Nucleus accumbens (tissue), 56 donors: ENCODE results near the gene AP4B1.
"Not testable (repeated sequence)": the region's sequence is repeated elsewhere in the genome, so short reads cannot be mapped to it uniquely, and the experiment has no call there.

ENCODE experiments used
- DNase-seq, 56 donors: peaks; one replicate each; lab custom pipeline; 2025; lab: John Stamatoyannopoulos, UW

AP4B1 gene

DNA sequence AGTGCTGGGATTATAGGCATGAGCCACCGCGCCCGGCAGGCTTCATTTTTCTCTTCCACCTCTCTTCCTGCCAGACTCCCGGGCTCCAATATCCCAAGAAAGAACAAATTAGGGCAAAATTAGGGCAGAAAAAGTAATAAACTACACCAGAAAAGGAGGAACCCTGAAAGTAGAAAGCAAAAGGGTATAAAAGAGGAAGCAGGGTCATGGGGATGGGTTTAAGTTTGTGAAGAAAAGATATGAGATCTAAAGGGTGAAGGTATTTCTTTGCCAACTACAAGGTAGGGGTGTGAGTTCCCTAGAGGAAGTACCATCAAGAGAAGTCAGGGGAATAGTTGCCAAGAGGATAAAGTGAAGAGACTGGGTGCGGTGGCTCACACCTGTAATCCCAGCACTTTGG lies 43.0 kb downstream of the AP4B1 start:
- DNase-seq, result no peak

- no peak for DNase-seq
Observed at GRCh38 chr1:113860891-113861290, 43.7 kb downstream of the AP4B1 start.

- DNase-seq, result no peak
Observed at GRCh38 chr1:113859478-113860175, 45.0 kb downstream of the AP4B1 start.

DNA sequence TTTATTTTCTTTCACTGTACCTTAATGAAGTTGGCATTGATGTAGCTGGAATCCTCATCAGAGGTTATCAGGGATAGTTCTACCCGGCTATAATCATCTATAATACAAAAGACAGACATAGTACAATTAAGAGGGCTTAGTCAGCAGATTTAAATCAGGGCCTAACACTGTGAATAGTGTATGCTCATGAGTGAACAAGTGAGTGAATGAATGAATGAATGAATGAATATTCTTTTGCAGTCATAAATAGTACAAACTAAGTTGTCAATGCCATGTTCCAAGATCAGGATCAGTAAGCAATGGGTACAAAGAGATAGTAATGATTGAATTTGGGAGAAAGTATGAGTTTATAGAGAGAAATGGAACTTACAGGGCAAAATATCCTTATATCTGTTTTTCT lies 45.6 kb downstream of the AP4B1 start:
- no peak for DNase-seq

DNA sequence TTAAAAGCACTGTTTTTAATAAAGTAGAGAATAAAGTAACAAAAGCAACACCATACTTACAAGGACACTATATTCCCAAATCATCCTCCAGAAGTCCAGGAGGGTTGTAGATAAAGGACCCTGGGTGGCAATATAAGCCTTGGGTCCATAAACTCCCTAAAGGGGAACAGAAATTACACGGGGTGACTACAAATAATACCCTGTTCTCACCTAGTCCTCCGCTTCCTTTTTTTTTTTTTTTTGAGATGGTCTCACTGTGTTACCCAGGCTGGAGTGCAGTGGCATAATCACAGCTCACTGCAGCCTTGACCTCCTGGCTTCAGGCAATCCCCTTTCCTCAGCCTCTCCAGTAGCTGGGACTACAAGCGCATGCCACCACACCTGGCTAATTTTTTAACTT lies 46.2 kb downstream of the AP4B1 start:
- no peak for DNase-seq

DNA sequence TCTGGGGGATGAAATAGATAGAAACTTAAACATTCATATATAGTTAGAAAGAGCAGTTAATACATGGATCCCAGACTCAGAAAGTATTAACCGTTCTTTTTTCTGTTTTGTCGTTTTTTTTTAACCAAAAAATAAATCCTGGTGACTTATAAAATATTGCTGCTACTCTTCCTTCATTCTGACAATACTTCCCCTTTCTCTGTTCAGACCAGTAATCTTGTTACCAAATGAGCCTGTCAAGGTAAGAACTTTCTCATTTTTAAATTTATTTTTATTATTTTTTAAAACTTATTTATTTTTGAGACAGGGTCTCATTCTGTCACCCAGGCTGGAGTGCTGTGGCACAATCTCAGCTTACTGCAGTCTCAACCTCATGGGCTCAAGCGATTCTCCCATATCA lies 46.8 kb downstream of the AP4B1 start:
- no peak for DNase-seq

DNA sequence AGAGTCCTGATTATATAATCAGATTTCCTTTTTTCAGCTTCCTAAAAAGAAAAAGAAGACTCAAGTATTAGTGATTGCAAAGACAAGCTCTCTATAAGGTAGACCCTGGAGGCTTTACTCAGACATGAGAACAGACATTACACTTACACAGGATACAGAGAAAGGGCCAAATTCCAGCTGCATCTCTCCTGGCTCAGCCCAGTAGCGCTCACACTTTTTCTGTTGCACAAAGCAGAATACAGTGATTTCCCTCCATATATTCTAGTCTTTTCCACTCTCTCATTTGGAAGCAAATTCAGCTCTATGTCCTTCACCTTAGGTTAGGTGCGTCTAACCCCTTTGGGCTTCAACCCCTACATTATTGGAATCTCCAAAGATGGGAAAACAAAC lies 48.2 kb downstream of the AP4B1 start:
- no peak for DNase-seq

- DNase-seq, result no peak
Observed at GRCh38 chr1:113855630-113856400, 48.8 kb downstream of the AP4B1 start.

DNA sequence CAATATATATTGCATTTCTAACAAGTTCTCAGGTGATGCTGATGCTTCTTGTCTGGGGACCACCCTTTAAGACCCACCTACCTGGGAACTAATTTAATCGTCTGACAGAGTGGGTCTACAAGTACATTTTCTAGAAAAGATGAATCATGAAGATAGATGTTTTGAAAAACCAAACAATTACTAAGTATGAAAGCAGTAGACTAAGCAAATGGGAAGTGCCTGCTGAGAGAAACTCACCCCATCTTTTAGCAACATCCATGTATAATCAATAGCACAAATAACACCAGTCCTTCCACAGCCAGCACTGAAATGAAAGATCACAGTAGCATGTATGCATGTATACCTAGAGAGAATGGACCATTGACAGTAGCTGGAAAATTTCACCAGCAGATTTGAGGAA lies 50.4 kb downstream of the AP4B1 start:
- DNase-seq, result no peak

DNA sequence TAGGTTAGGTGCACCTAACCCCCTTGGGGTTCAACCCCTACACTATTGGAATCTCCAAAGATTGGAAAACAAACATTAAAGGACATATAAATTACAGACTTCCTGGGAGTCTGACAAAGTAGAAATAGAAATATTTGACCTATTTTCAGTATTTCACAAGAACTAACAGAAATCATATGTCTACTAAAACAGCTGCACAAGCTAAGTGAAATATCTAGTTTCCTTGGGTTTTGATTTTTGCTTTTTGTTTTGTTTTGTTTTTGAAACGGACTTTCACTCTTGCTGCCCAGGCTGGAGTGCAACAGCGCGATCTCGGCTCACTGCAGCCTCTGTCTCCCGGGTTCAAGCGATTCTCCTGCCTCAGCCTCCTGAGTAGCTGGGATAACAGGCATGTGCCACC lies 51.9 kb downstream of the AP4B1 start:
- DNase-seq, result not testable (repeated sequence)

DNA sequence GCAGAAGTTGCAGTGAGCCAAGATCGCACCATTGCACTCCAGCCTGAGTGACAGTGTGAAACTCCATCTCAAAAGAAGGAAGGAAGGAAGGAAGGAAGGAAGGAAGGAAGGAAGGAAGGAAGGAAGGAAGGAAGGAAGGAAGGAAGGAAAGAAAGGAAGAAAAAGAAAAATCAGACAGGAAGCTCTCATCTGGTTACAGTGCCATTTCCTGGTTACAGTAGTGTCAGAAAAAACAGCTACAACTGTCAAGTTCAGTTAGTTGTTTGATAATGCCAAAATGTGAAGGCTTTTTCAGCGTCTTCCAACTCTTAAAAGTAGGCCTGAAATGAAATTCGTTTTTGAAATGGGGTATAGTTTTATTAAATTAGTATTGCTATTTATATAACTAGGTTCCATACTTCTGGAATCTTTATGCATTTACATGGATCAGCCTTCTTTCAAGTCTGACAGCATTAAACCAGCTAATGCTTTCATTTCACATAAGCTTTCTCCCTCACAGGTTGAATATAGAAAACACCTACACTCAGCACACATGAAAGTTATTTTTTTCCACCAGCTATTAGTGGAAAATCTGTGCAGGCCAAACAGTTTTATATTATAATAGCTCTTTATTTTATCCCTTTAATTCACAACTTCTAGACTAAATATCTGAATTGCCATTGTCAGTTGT lies 54.3 kb downstream of the AP4B1 start:
- DNase-seq, result no peak

DNA sequence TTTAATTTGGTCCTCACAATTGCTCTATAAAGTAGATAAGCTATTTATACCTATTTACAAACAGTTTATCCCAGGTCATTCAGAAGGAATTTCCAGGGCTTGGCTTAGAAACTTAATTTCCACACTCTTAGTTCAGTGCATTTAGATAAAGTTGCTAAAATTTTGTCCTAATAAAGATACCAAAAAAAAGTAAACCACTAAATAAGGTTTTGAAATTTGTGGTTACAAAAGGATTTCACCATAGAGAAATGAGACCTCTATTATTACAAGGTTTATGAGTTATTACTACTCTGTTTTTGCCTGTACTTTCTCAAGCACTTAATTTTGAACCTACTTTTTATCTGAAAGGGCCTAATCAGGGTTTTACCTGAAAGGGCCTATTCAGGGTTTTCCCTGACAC lies 55.5 kb downstream of the AP4B1 start:
- no peak for DNase-seq

- DNase-seq, result no peak
Observed at GRCh38 chr1:113846391-113847035, 58.1 kb downstream of the AP4B1 start.
